ENCODE measurements around the gene ZSWIM7.

ZSWIM7 gene

GRCh38 chr17:15999141-15999973 is at the start of gene ZSWIM7, which contains the start of gene TTC19:
Gene ZSWIM7 (minus strand): TSS chr17:15999704. CDS start chr17:15999594, 110 bp downstream.
Gene TTC19 (plus strand): TSS chr17:15999824. CDS start chr17:15999849, 25 bp downstream.
- peak; percentile 82 for DNase-seq (ENCODE audit: low read depth, low spot score)

- no peak for DNase-seq (ENCODE audit: low read depth, low spot score)
These were observed 49.4 kb upstream of the ZSWIM7 start for GRCh38 chr17:16048811-16049449.

- no peak for DNase-seq (ENCODE audit: low read depth, low spot score)
These were observed 47.5 kb upstream of the ZSWIM7 start for GRCh38 chr17:16046966-16047365.

GRCh38 chr17:16044487-16044886 is 45.0 kb upstream of the ZSWIM7 start:
- DNase-seq (ENCODE audit: low read depth, low spot score): no peak

- no peak for DNase-seq (ENCODE audit: low read depth, low spot score)
These were observed 41.3 kb upstream of the ZSWIM7 start for GRCh38 chr17:16040710-16041251.

GRCh38 chr17:16037636-16038035 is 38.1 kb upstream of the ZSWIM7 start:
- DNase-seq (ENCODE audit: low read depth, low spot score): no peak

GRCh38 chr17:16036261-16036660 is 36.8 kb upstream of the ZSWIM7 start:
- DNase-seq (ENCODE audit: low read depth, low spot score): no peak

GRCh38 chr17:16033729-16034349 is 34.3 kb upstream of the ZSWIM7 start:
- DNase-seq (ENCODE audit: low read depth, low spot score): no peak

- DNase-seq (ENCODE audit: low read depth, low spot score): no peak
These were observed 28.4 kb upstream of the ZSWIM7 start for GRCh38 chr17:16027708-16028584.

GRCh38 chr17:16026895-16027294 is 27.4 kb upstream of the ZSWIM7 start:
- DNase-seq (ENCODE audit: low read depth, low spot score): no peak

GRCh38 chr17:16025202-16025601 is 25.7 kb upstream of the ZSWIM7 start:
- DNase-seq (ENCODE audit: low read depth, low spot score): no peak

- DNase-seq (ENCODE audit: low read depth, low spot score): no peak
These were observed 24.4 kb upstream of the ZSWIM7 start for GRCh38 chr17:16023881-16024280.

GRCh38 chr17:16019347-16019746 is 19.8 kb upstream of the ZSWIM7 start:
- no peak for DNase-seq (ENCODE audit: low read depth, low spot score)

GRCh38 chr17:16013943-16014407 is 14.5 kb upstream of the ZSWIM7 start:
- no peak for DNase-seq (ENCODE audit: low read depth, low spot score)

- no peak for DNase-seq (ENCODE audit: low read depth, low spot score)
These were observed 7.9 kb upstream of the ZSWIM7 start for GRCh38 chr17:16007439-16007838.

- DNase-seq (ENCODE audit: low read depth, low spot score): no peak
These were observed 6.1 kb upstream of the ZSWIM7 start for GRCh38 chr17:16005636-16006035.

GRCh38 chr17:16003841-16004240 is 4.3 kb upstream of the ZSWIM7 start:
- DNase-seq (ENCODE audit: low read depth, low spot score): no peak

GRCh38 chr17:16002708-16003260 is 3.3 kb upstream of the ZSWIM7 start:
- no peak for DNase-seq (ENCODE audit: low read depth, low spot score)

GRCh38 chr17:16001226-16001897 is 1.9 kb upstream of the ZSWIM7 start:
- DNase-seq (ENCODE audit: low read depth, low spot score): no peak

Data from activated naive CD8-positive, alpha-beta T cell treated with anti-CD3 and anti-CD28 coated beads, Interleukin-2, amount 50 U/mL, for 16 hours (primary cell).